IMR-90 (cell line): ENCODE measurements around the gene ZNF112. TPM values are rescaled to one million over a fixed set of nuclear protein-coding genes. Genes with fewer than 3 reads are reported as not detected.

Experiments used
- ATAC-seq: fragments of 200-7000 bp; cut with Tn5 transposase; 2 replicates; pipeline ENCODE4 v1.9.1; 2020; ENCODE audit warnings: low read depth, mild to moderate bottlenecking, moderate library complexity
- BruUV-seq: library from RNA; stranded (reverse); fragments of 400-500 nt; replicated peaks from 2 replicates; lab custom pipeline; 2021; lab: Mats Ljungman, UMichigan
- CTCF ChIA-PET: fragments of 300-600 bp; formaldehyde crosslinking; extraction: SDS; loops from one replicate; lab custom pipeline; 2021; ENCODE audit warnings: antibody characterized with exemption; lab: Yijun Ruan, JAX
- POLR2A ChIA-PET: fragments of 300-600 bp; sonication (Branson Sonifier 250); formaldehyde crosslinking; loops from one replicate; lab custom pipeline; 2022; ENCODE audit warnings: antibody characterized with exemption; ENCODE audit not compliant: unreplicated experiment; lab: Charles Lee
- DNase-seq: peaks from one replicate; pipeline ENCODE4 v3.0.0; 2013
- H2AFZ ChIP-seq: replicated peaks from 2 replicates; pipeline ENCODE3; 2013; ENCODE audit warnings: low read length, mild to moderate bottlenecking; ENCODE audit not compliant: poor library complexity
- H2AK5ac ChIP-seq: 2 replicates; pipeline ENCODE4 v1.6.1; 2013; ENCODE audit warnings: low read depth, low read length, inconsistent platforms
- H2AK9ac ChIP-seq: replicated peaks from 2 replicates; pipeline ENCODE3; 2013; ENCODE audit warnings: mild to moderate bottlenecking, low read depth, low read length, moderate library complexity; ENCODE audit not compliant: poor library complexity
- H2BK120ac ChIP-seq: 2 replicates; pipeline ENCODE4 v1.6.1; 2013; ENCODE audit warnings: low read depth, low read length, inconsistent platforms
- H2BK15ac ChIP-seq: 3 replicates; pipeline ENCODE4 v1.6.1; 2013; ENCODE audit warnings: low read depth, low read length, inconsistent platforms
- H2BK20ac ChIP-seq: 2 replicates; pipeline ENCODE4 v1.6.1; 2013; ENCODE audit warnings: low read depth, mild to moderate bottlenecking, inconsistent platforms, low read length, moderate library complexity
- H2BK5ac ChIP-seq: 2 replicates; pipeline ENCODE4 v1.6.1; 2013; ENCODE audit warnings: mild to moderate bottlenecking, low read depth, low read length, inconsistent platforms; ENCODE audit not compliant: poor library complexity, severe bottlenecking
- H3K14ac ChIP-seq: replicated peaks from 2 replicates; pipeline ENCODE4 v1.6.1; 2013; ENCODE audit warnings: low read depth, low read length, inconsistent platforms
- H3K18ac ChIP-seq: 2 replicates; pipeline ENCODE4 v1.6.1; 2013; ENCODE audit warnings: low read depth, low read length, control low read depth
- H3K23ac ChIP-seq: 2 replicates; pipeline ENCODE4 v1.6.1; 2013; ENCODE audit warnings: low read depth, low read length, inconsistent platforms
- H3K27ac ChIP-seq: 2 replicates; pipeline ENCODE4 v1.5.1; 2013; ENCODE audit warnings: mild to moderate bottlenecking, control low read depth, low read length; ENCODE audit not compliant: insufficient read depth
- H3K27me3 ChIP-seq: 2 replicates; pipeline ENCODE4 v1.6.1; 2013; ENCODE audit warnings: low read length; ENCODE audit not compliant: control insufficient read depth, insufficient read depth
- H3K36me3 ChIP-seq: 2 replicates; pipeline ENCODE4 v1.6.1; 2013; ENCODE audit warnings: low read length, mixed read lengths; ENCODE audit not compliant: control insufficient read depth, insufficient read depth
- H3K4ac ChIP-seq: 2 replicates; pipeline ENCODE4 v1.6.1; 2013; ENCODE audit warnings: low read depth, low read length, inconsistent platforms
- H3K4me1 ChIP-seq: 2 replicates; pipeline ENCODE4 v1.6.1; 2013; ENCODE audit warnings: low read length, mixed read lengths; ENCODE audit not compliant: control insufficient read depth, insufficient read depth
- H3K4me2 ChIP-seq: 2 replicates; pipeline ENCODE4 v1.6.1; 2013; ENCODE audit warnings: low read depth, mild to moderate bottlenecking, control low read depth, low read length, moderate library complexity
- H3K4me3 ChIP-seq: 2 replicates; pipeline ENCODE4 v1.5.1; 2013; ENCODE audit warnings: low read depth, mild to moderate bottlenecking, control low read depth, low read length, moderate library complexity; ENCODE audit not compliant: insufficient read depth
- H3K56ac ChIP-seq: 2 replicates; pipeline ENCODE4 v1.6.1; 2013; ENCODE audit warnings: low read length, inconsistent platforms; ENCODE audit not compliant: insufficient read depth; ENCODE audit errors: extremely low read depth
- H3K79me1 ChIP-seq, 2 experiments: 2 replicates each; pipeline ENCODE4 v1.6.1; 2013; ENCODE audit warnings: low read length in 2 of 2, inconsistent platforms in 1 of 2, low read depth in 1 of 2
- H3K9ac ChIP-seq: 2 replicates; pipeline ENCODE4 v1.6.1; 2013; ENCODE audit warnings: low read depth, low read length, control low read depth
- H3K9me1 ChIP-seq: 2 replicates; pipeline ENCODE4 v1.6.1; 2013; ENCODE audit warnings: low read length, inconsistent platforms; ENCODE audit not compliant: insufficient read depth
- H3K9me3 ChIP-seq: 2 replicates; pipeline ENCODE4 v1.6.1; 2013; ENCODE audit warnings: low read length; ENCODE audit not compliant: control insufficient read depth, insufficient read depth
- H4K20me1 ChIP-seq: 2 replicates; pipeline ENCODE4 v1.6.1; 2013; ENCODE audit warnings: low read length, inconsistent platforms; ENCODE audit not compliant: insufficient read depth
- H4K5ac ChIP-seq: 2 replicates; pipeline ENCODE4 v1.6.1; 2013; ENCODE audit warnings: mild to moderate bottlenecking, low read depth, low read length, control low read depth
- H4K8ac ChIP-seq, 2 experiments: 2 replicates each; pipeline ENCODE4 v1.6.1; 2013; ENCODE audit warnings: low read depth in 2 of 2, low read length in 2 of 2, control low read depth in 1 of 2, inconsistent platforms in 1 of 2
- H4K91ac ChIP-seq: 2 replicates; pipeline ENCODE4 v1.6.1; 2013; ENCODE audit warnings: low read depth, low read length, inconsistent platforms; ENCODE audit not compliant: insufficient read depth
- BHLHE40 ChIP-seq: fragments of 150-350 bp; IDR thresholded peaks from 2 replicates; pipeline ENCODE4 v1.6.1; 2016; ENCODE audit warnings: mild to moderate bottlenecking, low read depth, low read length
- CEBPB ChIP-seq: IDR thresholded peaks from 2 replicates; pipeline ENCODE4 v1.6.1; 2012; ENCODE audit warnings: low read depth, low read length, improper control_type of control experiment
- MAFK ChIP-seq: IDR thresholded peaks from 2 replicates; pipeline ENCODE4 v1.6.1; 2012; ENCODE audit warnings: low read depth, low read length, improper control_type of control experiment
- MAZ ChIP-seq: IDR thresholded peaks from 2 replicates; pipeline ENCODE4 v1.6.1; 2012; ENCODE audit warnings: low read depth, mild to moderate bottlenecking, low read length, improper control_type of control experiment, moderate library complexity, borderline replicate concordance
- MXI1 ChIP-seq: IDR thresholded peaks from 2 replicates; pipeline ENCODE4 v1.6.1; 2012; ENCODE audit warnings: low read depth, mild to moderate bottlenecking, low read length, moderate library complexity, borderline replicate concordance
- NFE2L2 ChIP-seq: fragments of 150-350 bp; IDR thresholded peaks from 2 replicates; pipeline ENCODE4 v1.6.1; 2016; ENCODE audit warnings: low read depth, mild to moderate bottlenecking, low read length
- RAD21 ChIP-seq: IDR thresholded peaks from 2 replicates; pipeline ENCODE4 v1.6.1; 2012; ENCODE audit warnings: low read length, improper control_type of control experiment
- RFX5 ChIP-seq: IDR thresholded peaks from 2 replicates; pipeline ENCODE4 v1.8.0; 2012; ENCODE audit warnings: low read depth, mild to moderate bottlenecking, low read length, moderate library complexity
- WGBS, 2 experiments: methylation state at CpG; one replicate each; pipeline versions ENCODE4 v1.1.5 to v1.1.7; 2013; ENCODE audit warnings: missing lambda C conversion rate in 2 of 2; ENCODE audit not compliant: insufficient read length in 1 of 2; ENCODE audit errors: extremely low coverage in 2 of 2; 5-methylcytosine and 5-hydroxymethylcytosine counted together
- dilution Hi-C: fragments of 300-500 bp; cut with HindIII; formaldehyde crosslinking; loops from one replicate; pipeline ENCODE4 v1.14.3; 2018; ENCODE audit warnings: low sequenced_read_pairs; ENCODE audit not compliant: unreplicated experiment
- in situ Hi-C: fragments of 300-500 bp; cut with MboI; formaldehyde crosslinking; loops from 3 replicates; pipeline ENCODE4 v1.14.3; 2019; ENCODE audit warnings: low sequenced_read_pairs, inconsistent platforms, mixed read lengths
- intact Hi-C: fragments of 100-400 bp; cut with micrococcal nuclease; formaldehyde crosslinking; loops from 2 replicates; pipeline ENCODE4 v1.10.0; 2022
- polyA plus RNA-seq, 3 experiments: library from polyadenylated mRNA; depleted of rRNA; stranded (reverse); fragments of >200 nt; gene quantifications; 2 replicates each; pipeline ENCODE4 v1.2.3, GENCODE V29; 2012; ENCODE audit warnings: low replicate concordance in 1 of 3
- total RNA-seq: library from RNA; depleted of rRNA; stranded (reverse); fragments of >200 nt; gene quantifications from 2 replicates; pipeline ENCODE4 v1.2.3, GENCODE V29; 2012
- TF ChIP-seq, protein P1 (sequence below): fragments of 150-350 bp; IDR thresholded peaks from 2 replicates; pipeline ENCODE4 v1.6.1; 2016; ENCODE audit warnings: low read depth, mild to moderate bottlenecking, low read length, moderate library complexity, borderline replicate concordance
- TF ChIP-seq, protein P2 (sequence below): conservative IDR thresholded peaks from 2 replicates; pipeline ENCODE4 v1.5.1; 2012; ENCODE audit warnings: mild to moderate bottlenecking, low read depth, low read length, improper control_type of control experiment

The ZNF112 gene
- total and polyA plus RNA-seq, 2 of the 4 experiments (the other 2 are of a cell fraction) = 2.1 to 7.7 TPM

DNA sequence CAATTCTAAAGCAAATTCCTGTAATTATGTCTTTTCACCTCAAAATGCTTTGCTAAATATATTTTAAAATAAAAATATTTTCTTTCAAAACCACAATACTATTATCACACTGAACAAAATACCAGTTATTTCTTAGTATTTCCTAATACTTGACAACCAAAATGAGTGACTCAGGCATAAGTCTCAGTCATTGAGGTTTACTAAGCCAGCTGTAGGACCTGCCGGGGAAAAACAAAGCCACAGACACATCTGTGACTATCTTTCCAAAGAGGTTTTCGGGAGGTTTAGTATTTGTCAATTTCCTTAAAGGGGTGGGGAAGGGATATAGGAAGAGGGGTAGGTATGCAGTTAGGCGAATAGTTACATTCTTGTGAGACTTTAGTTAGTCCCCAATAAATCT, 48.5 kb downstream of the ZNF112 start:
- H2AK5ac ChIP-seq = no peak overlapping the region
- TF ChIP-seq CEBPB (no peak), NFE2L2 (no peak), RFX5 (no peak), RAD21 (no peak), MXI1 (no peak), MAFK (no peak), MAZ (no peak), BHLHE40 (no peak)
- TF ChIP-seq, protein P1, sequence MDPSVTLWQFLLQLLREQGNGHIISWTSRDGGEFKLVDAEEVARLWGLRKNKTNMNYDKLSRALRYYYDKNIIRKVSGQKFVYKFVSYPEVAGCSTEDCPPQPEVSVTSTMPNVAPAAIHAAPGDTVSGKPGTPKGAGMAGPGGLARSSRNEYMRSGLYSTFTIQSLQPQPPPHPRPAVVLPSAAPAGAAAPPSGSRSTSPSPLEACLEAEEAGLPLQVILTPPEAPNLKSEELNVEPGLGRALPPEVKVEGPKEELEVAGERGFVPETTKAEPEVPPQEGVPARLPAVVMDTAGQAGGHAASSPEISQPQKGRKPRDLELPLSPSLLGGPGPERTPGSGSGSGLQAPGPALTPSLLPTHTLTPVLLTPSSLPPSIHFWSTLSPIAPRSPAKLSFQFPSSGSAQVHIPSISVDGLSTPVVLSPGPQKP = no peak
- TF ChIP-seq, protein P2, sequence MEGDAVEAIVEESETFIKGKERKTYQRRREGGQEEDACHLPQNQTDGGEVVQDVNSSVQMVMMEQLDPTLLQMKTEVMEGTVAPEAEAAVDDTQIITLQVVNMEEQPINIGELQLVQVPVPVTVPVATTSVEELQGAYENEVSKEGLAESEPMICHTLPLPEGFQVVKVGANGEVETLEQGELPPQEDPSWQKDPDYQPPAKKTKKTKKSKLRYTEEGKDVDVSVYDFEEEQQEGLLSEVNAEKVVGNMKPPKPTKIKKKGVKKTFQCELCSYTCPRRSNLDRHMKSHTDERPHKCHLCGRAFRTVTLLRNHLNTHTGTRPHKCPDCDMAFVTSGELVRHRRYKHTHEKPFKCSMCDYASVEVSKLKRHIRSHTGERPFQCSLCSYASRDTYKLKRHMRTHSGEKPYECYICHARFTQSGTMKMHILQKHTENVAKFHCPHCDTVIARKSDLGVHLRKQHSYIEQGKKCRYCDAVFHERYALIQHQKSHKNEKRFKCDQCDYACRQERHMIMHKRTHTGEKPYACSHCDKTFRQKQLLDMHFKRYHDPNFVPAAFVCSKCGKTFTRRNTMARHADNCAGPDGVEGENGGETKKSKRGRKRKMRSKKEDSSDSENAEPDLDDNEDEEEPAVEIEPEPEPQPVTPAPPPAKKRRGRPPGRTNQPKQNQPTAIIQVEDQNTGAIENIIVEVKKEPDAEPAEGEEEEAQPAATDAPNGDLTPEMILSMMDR = no peak
- peaks cover 4 to 6% of the 10 kb centered on the region in 2 experiments; a peak in 2 of 4 replicates for H3K79me1 ChIP-seq
- no peak overlapping the region for H2BK120ac ChIP-seq
- no peak overlapping the region for H3K4ac ChIP-seq
- intact Hi-C loops = loop anchor here (10.0 kb wide), 1 partner anchor 143 kb away; the partner anchor contains the start of gene ZNF226
- H3K4me3 ChIP-seq = no peak overlapping the region
- no peak for ATAC-seq
- H4K5ac ChIP-seq = no peak overlapping the region
- no peak overlapping the region for H4K91ac ChIP-seq
- H3K4me2 ChIP-seq = no peak overlapping the region
- H2BK5ac ChIP-seq = no peak overlapping the region
- BruUV-seq = no TSS peak
- no peak overlapping the region for H3K9ac ChIP-seq
- H3K36me3 ChIP-seq = no peaks in the 10 kb centered on the region
- no CpG with 5 or more reads among the region's 3 CpGs for WGBS, 2 experiments
- dilution Hi-C loops = no loop called here
- no peak overlapping the region for H3K56ac ChIP-seq
- no peak overlapping the region for H3K23ac ChIP-seq
- in situ Hi-C loops = no loop called here
- no peaks in the 10 kb centered on the region for H3K27me3 ChIP-seq
- H3K18ac ChIP-seq = no peak overlapping the region
- H3K27ac ChIP-seq = no peak overlapping the region
- H2BK15ac ChIP-seq = no peak overlapping the region
- H2AFZ ChIP-seq = no peak overlapping the region
- peaks cover 3% of the 10 kb centered on the region; the same call in 1 of the 2 replicates for H3K4me1 ChIP-seq
- POLR2A ChIA-PET = no interaction called here
- no peaks in the 10 kb centered on the region; the same call in 1 of the 2 replicates for H4K20me1 ChIP-seq
- CTCF ChIA-PET = no interaction called here
- no peak for DNase-seq
- no peak overlapping the region for H3K14ac ChIP-seq
- no peak overlapping the region for H2BK20ac ChIP-seq
- no peak overlapping the region for H4K8ac ChIP-seq
- peaks cover 3% of the 10 kb centered on the region; the same call in 1 of the 2 replicates for H3K9me1 ChIP-seq
- no peak overlapping the region for H2AK9ac ChIP-seq
- H3K9me3 ChIP-seq = no peaks in the 10 kb centered on the region
